OCI-LY1 (cell line): Measurements from ENCODE around the gene RHOU.

ENCODE experiments used
- CTCF ChIP-seq: fragments of 200-600 bp; sonication (generic), shearing (Covaris generic); IDR thresholded peaks from 2 replicates; pipeline ENCODE4 v1.5.1; 2017; ENCODE audit warnings: mild to moderate bottlenecking, antibody characterized with exemption, low read length, moderate library complexity, mixed read lengths
- EZH2 ChIP-seq: fragments of 200-600 bp; sonication (generic), shearing (Covaris generic); IDR thresholded peaks from 2 replicates; pipeline ENCODE4 v1.8.0; 2017; ENCODE audit warnings: borderline replicate concordance, mixed run types, mild to moderate bottlenecking, antibody characterized with exemption, low read length, moderate library complexity, mixed read lengths

GRCh38 chr1:228748431-228748830 lies 13.2 kb downstream of the RHOU start:
- TF ChIP-seq EZH2: no peak
- TF ChIP-seq CTCF: no peak
